Prostate gland (tissue), 2 donors: ENCODE results near the gene LMX1B.

Experiments
- POLR2A ChIP-seq: fragments of 450-650 bp; IDR thresholded peaks from one replicate; pipeline ENCODE4 v1.6.1; 2016; ENCODE audit warnings: antibody characterized with exemption, mild to moderate bottlenecking
- POLR2AphosphoS5 ChIP-seq: sonication (generic); formaldehyde crosslinking; IDR thresholded peaks from one replicate; pipeline ENCODE4 v1.6.1; 2017; ENCODE audit warnings: antibody characterized with exemption
- TF ChIP-seq, protein P1 (sequence below), 4 experiments: fragments of 200-600 bp in 2 of 4; fragments of 450-650 bp in 2 of 4; sonication (generic) in 2 of 4; IDR thresholded peaks; 1 replicate in 3 of 4; 2 replicates in 1 of 4; pipeline ENCODE4 v1.5.1; 2016 to 2019; ENCODE audit warnings: antibody characterized with exemption in 4 of 4, mild to moderate bottlenecking in 2 of 4, moderate library complexity in 2 of 4

DNA sequence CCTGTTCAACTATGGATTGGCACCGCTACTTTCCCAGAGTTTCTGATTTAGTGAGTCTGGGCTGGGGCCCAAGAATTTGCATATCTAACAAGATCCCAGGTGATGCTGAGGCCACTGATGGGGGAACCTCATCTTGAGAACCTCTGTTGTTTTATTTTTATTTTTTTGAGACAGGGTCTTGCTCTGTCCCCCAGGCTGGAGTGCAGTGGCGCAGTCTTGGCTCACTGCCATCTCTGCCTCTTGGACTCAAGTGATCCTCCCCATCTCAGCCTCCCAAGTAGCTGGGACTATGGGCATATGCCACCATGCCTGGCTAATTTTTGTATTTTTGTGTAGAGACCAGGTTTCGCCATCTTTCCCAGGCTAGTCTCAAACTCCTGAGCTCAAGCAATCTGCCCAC lies 35.7 kb downstream of the LMX1B start:
- TF ChIP-seq, protein P1, sequence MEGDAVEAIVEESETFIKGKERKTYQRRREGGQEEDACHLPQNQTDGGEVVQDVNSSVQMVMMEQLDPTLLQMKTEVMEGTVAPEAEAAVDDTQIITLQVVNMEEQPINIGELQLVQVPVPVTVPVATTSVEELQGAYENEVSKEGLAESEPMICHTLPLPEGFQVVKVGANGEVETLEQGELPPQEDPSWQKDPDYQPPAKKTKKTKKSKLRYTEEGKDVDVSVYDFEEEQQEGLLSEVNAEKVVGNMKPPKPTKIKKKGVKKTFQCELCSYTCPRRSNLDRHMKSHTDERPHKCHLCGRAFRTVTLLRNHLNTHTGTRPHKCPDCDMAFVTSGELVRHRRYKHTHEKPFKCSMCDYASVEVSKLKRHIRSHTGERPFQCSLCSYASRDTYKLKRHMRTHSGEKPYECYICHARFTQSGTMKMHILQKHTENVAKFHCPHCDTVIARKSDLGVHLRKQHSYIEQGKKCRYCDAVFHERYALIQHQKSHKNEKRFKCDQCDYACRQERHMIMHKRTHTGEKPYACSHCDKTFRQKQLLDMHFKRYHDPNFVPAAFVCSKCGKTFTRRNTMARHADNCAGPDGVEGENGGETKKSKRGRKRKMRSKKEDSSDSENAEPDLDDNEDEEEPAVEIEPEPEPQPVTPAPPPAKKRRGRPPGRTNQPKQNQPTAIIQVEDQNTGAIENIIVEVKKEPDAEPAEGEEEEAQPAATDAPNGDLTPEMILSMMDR (IDR thresholded peaks at IDR 0.05): no peak
- TF ChIP-seq POLR2A (no peak), POLR2AphosphoS5 (no peak)
